Smooth muscle cell (in vitro differentiated cells): ENCODE results near the gene OTUD5. TPM values are rescaled to one million over a fixed set of nuclear protein-coding genes. Genes with fewer than 3 reads are reported as not detected.

Experiments used
- DNase-seq: peaks from one replicate; lab custom pipeline; 2025; ENCODE audit not compliant: unreplicated experiment; lab: John Stamatoyannopoulos, UW
- H2AFZ ChIP-seq: fragments of 200-600 bp; sonication (generic); 2 replicates; pipeline ENCODE4 v1.6.0; 2016; ENCODE audit warnings: antibody characterized with exemption, low read depth, mild to moderate bottlenecking
- H3F3A ChIP-seq: fragments of 200-600 bp; sonication (generic); 2 replicates; pipeline ENCODE4 v1.6.0; 2017; ENCODE audit warnings: antibody characterized with exemption, low read depth
- H3K27ac ChIP-seq: fragments of 200-600 bp; sonication (generic); 2 replicates; pipeline ENCODE4 v1.5.1; 2016; ENCODE audit warnings: low read depth, mild to moderate bottlenecking
- H3K27me3 ChIP-seq: fragments of 200-600 bp; sonication (generic); 2 replicates; pipeline ENCODE4 v1.6.1; 2016; ENCODE audit warnings: low read depth, mild to moderate bottlenecking
- H3K36me3 ChIP-seq: fragments of 200-600 bp; sonication (generic); 2 replicates; pipeline ENCODE4 v1.5.1; 2016; ENCODE audit warnings: low read depth
- H3K4me1 ChIP-seq: fragments of 200-600 bp; sonication (generic); 2 replicates; pipeline ENCODE4 v1.5.1; 2016; ENCODE audit warnings: low read depth
- H3K4me2 ChIP-seq: fragments of 200-600 bp; sonication (generic); 2 replicates; pipeline ENCODE4 v1.6.0; 2016; ENCODE audit warnings: mild to moderate bottlenecking
- H3K4me3 ChIP-seq: fragments of 200-600 bp; sonication (generic); 2 replicates; pipeline ENCODE4 v1.5.1; 2016; ENCODE audit warnings: mild to moderate bottlenecking
- H3K79me2 ChIP-seq: fragments of 200-600 bp; sonication (generic); 2 replicates; pipeline ENCODE4 v1.6.0; 2016; ENCODE audit warnings: low read depth, mild to moderate bottlenecking
- H3K9ac ChIP-seq: fragments of 200-600 bp; sonication (generic); 2 replicates; pipeline ENCODE4 v1.6.0; 2016; ENCODE audit warnings: low read depth
- H3K9me3 ChIP-seq: fragments of 200-600 bp; sonication (generic); replicated peaks from 2 replicates; pipeline ENCODE4 v1.5.1; 2016; ENCODE audit warnings: low read depth
- H4K20me1 ChIP-seq: fragments of 200-600 bp; sonication (generic); 2 replicates; pipeline ENCODE4 v1.6.0; 2016; ENCODE audit warnings: low read depth
- WGBS: methylation state at CpG from one replicate; pipeline ENCODE4 v1.1.7; 2016; ENCODE audit warnings: low lambda C conversion rate; 5-methylcytosine and 5-hydroxymethylcytosine counted together
- polyA plus RNA-seq: library from polyadenylated mRNA; unstranded; fragments of >200 nt; fragmentation: Nextera tagmentation; extraction: Ambion mirVana; gene quantifications from 2 replicates; pipeline ENCODE4 v1.2.1, GENCODE V29; 2016
- total RNA-seq: library from RNA; depleted of rRNA; stranded (reverse); fragments of >200 nt; gene quantifications from 2 replicates; pipeline ENCODE4 v1.2.3, GENCODE V29; 2014
- TF ChIP-seq, protein P1 (sequence below): fragments of 200-600 bp; sonication (generic); IDR thresholded peaks from 2 replicates; pipeline ENCODE4 v1.5.1; 2017; ENCODE audit warnings: borderline replicate concordance, mild to moderate bottlenecking, antibody characterized with exemption; ENCODE audit not compliant: insufficient read depth, poor library complexity, severe bottlenecking

The OTUD5 gene
- total and polyA plus RNA-seq, 2 experiments from 2014 or later: 30.7 to 55.1 TPM

DNA sequence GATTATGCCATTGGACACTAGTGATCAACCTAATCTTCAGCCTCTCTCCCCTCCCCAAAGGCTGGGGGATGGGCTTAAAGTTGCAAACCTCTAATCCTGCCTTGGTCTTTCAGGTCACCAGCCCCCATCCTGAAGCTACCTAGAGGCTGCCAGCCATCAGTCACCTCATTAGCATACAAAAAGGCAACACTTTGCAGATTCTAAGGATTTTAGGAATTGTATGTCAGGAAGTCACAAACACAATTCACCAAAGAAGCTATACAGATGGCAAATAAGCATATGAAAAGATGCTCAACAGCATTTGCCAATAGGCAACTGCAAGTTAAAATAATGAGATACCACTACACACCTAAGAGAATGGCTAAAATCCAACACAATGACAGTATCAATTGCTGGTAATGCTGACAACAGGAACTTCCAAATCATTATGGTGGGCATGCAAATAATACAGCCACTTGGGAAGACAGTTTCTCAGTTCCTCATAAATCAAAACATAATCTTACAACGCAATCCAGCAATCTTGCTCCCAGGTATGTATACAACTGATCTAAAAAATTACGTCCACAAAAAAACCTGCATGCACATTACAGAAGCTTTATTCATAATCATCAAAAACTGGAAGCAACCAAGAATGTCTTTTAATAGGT, 29.5 kb downstream of the OTUD5 start:
- DNase-seq: no peak
- Histone ChIP-seq H3K9me3 (no peaks in the 10 kb centered on the region), H3K4me2 (no peak overlapping the region), H3K27ac (no peak overlapping the region), H3F3A (no peaks in the 10 kb centered on the region), H3K4me1 (peaks cover 6% of the 10 kb centered on the region), H3K4me3 (no peak overlapping the region), H3K9ac (no peak overlapping the region), H3K36me3 (no peaks in the 10 kb centered on the region), H2AFZ (no peak overlapping the region), H4K20me1 (peaks cover 15% of the 10 kb centered on the region), H3K79me2 (peaks cover 3% of the 10 kb centered on the region), H3K27me3 (no peaks in the 10 kb centered on the region)
- TF ChIP-seq, protein P1, sequence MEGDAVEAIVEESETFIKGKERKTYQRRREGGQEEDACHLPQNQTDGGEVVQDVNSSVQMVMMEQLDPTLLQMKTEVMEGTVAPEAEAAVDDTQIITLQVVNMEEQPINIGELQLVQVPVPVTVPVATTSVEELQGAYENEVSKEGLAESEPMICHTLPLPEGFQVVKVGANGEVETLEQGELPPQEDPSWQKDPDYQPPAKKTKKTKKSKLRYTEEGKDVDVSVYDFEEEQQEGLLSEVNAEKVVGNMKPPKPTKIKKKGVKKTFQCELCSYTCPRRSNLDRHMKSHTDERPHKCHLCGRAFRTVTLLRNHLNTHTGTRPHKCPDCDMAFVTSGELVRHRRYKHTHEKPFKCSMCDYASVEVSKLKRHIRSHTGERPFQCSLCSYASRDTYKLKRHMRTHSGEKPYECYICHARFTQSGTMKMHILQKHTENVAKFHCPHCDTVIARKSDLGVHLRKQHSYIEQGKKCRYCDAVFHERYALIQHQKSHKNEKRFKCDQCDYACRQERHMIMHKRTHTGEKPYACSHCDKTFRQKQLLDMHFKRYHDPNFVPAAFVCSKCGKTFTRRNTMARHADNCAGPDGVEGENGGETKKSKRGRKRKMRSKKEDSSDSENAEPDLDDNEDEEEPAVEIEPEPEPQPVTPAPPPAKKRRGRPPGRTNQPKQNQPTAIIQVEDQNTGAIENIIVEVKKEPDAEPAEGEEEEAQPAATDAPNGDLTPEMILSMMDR: no peak
- WGBS: 75% methylated on average over 2 of the region's 2 CpGs

DNA sequence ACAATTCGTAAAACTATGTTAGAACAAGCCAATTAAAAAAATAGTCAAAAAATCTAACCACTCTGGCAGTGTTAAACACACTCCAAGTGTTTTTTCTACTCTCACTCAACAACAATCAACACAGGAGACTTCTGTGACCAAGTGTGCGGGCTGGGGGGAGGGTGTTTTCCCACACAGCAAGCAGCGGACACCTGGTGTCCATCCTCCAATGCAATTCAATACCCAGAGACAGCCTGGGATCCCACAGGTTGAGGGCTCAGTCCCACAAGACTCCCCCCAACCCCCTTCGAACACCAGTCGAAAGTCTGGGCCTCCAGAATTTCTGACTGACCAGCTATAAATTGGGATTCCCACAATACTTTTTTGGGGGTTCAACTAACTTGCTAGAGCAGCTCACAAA, 30.3 kb downstream of the OTUD5 start:
- peaks cover 15% of the 10 kb centered on the region for H4K20me1 ChIP-seq
- no peak overlapping the region for H3K4me2 ChIP-seq
- H3K9ac ChIP-seq: no peak overlapping the region
- H3F3A ChIP-seq: no peaks in the 10 kb centered on the region
- H3K79me2 ChIP-seq: peaks cover 3% of the 10 kb centered on the region
- no peak overlapping the region for H3K27ac ChIP-seq
- H3K4me3 ChIP-seq: no peak overlapping the region
- H3K4me1 ChIP-seq: peaks cover 6% of the 10 kb centered on the region
- no peaks in the 10 kb centered on the region for H3K9me3 ChIP-seq
- 61% methylated on average over 5 of the region's 5 CpGs for WGBS
- TF ChIP-seq, protein P1: no peak
- H3K27me3 ChIP-seq: no peaks in the 10 kb centered on the region
- no peak overlapping the region for H2AFZ ChIP-seq
- DNase-seq: no peak
- no peaks in the 10 kb centered on the region for H3K36me3 ChIP-seq

- H3K4me2 ChIP-seq: no peak overlapping the region
Observed at GRCh38 chrX:48924270-48924669, 33.1 kb downstream of the OTUD5 start.

DNA sequence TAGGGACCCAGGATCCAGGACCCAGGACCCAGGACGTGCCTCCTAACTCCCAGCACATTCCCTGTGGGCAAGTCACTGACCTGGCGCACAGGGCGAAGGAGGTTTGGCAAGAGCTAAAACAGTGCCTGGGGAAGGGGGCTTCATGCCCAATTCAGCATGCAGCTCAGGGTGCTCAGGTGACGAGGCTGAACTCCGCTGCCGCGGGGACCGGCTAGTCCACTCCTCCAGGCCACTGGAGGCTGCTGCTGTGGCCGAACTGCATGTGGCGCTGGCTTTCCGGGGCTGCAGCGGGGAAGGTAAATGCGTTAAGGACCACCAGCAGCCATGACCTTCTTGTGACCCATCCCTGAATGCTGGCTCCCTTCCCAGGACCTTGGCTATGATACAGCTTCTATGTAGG, 33.6 kb downstream of the OTUD5 start:
- 96% methylated on average over 13 of the region's 13 CpGs for WGBS
- H4K20me1 ChIP-seq: peaks cover 15% of the 10 kb centered on the region
- no peaks in the 10 kb centered on the region for H3K9me3 ChIP-seq
- peaks cover 3% of the 10 kb centered on the region for H3K79me2 ChIP-seq
- DNase-seq: no peak
- no peak overlapping the region for H3K4me2 ChIP-seq
- H3K9ac ChIP-seq: no peak overlapping the region
- no peaks in the 10 kb centered on the region for H3K27me3 ChIP-seq
- no peak overlapping the region for H3K4me3 ChIP-seq
- no peak overlapping the region for H3K27ac ChIP-seq
- H3K4me1 ChIP-seq: peaks cover 9% of the 10 kb centered on the region
- TF ChIP-seq, protein P1: no peak
- no peak overlapping the region for H2AFZ ChIP-seq
- H3K36me3 ChIP-seq: no peaks in the 10 kb centered on the region
- no peaks in the 10 kb centered on the region for H3F3A ChIP-seq

More at GRCh38 chrX:48924270-48924669, 33.1 kb downstream of the OTUD5 start:
- Histone ChIP-seq H3K4me1 (peaks cover 8% of the 10 kb centered on the region), H3K9me3 (no peaks in the 10 kb centered on the region), H3K27ac (no peak overlapping the region), H3K36me3 (no peaks in the 10 kb centered on the region), H3K4me3 (no peak overlapping the region), H3K9ac (no peak overlapping the region), H2AFZ (no peak overlapping the region), H3F3A (no peaks in the 10 kb centered on the region), H4K20me1 (peaks cover 15% of the 10 kb centered on the region), H3K79me2 (peaks cover 3% of the 10 kb centered on the region), H3K27me3 (no peaks in the 10 kb centered on the region)
- DNase-seq: no peak
- WGBS: 76% methylated on average over 5 of the region's 5 CpGs
- TF ChIP-seq, protein P1: no peak
